Small intestine (tissue), 7 donors: ENCODE results near the gene CAND1. TPM values are rescaled to one million over a fixed set of nuclear protein-coding genes. Genes with fewer than 3 reads are reported as not detected.
"Not testable (repeated sequence)": the region's sequence is repeated elsewhere in the genome, so short reads cannot be mapped to it uniquely, and the experiment has no call there.

ENCODE experiments used
- DNase-seq, 2 donors: peaks; one replicate each; pipeline versions ENCODE4 v3.0.0 to v3.0.0-alpha.2; 2013
- FAIRE-seq: peaks from 2 replicates; lab custom pipeline; 2012; peaks lifted over from hg19 to GRCh38; lab: Jason Lieb, UNC
- H3K27ac ChIP-seq, 3 donors: one replicate each; pipeline ENCODE4 v1.5.1; 2013; ENCODE audit warnings: low read length in 2 of 3, mild to moderate bottlenecking in 2 of 3, control low read depth in 1 of 3, inconsistent platforms in 1 of 3, low read depth in 1 of 3, moderate library complexity in 1 of 3
- H3K27me3 ChIP-seq, 3 donors: one replicate each; pipeline ENCODE4 v1.6.1; 2013; ENCODE audit warnings: low read length in 3 of 3, inconsistent platforms in 1 of 3; ENCODE audit not compliant: control insufficient read depth in 3 of 3, insufficient read depth in 3 of 3
- H3K36me3 ChIP-seq, 3 donors: one replicate each; pipeline ENCODE4 v1.6.1; 2013; ENCODE audit warnings: low read length in 3 of 3, inconsistent platforms in 1 of 3, low read depth in 1 of 3, mild to moderate bottlenecking in 1 of 3, moderate library complexity in 1 of 3; ENCODE audit not compliant: control insufficient read depth in 3 of 3, insufficient read depth in 2 of 3
- H3K4me1 ChIP-seq, 3 donors: one replicate each; pipeline ENCODE4 v1.6.1; 2013; ENCODE audit warnings: low read length in 2 of 3, inconsistent platforms in 1 of 3, low read depth in 1 of 3, mild to moderate bottlenecking in 1 of 3, moderate library complexity in 1 of 3; ENCODE audit not compliant: control insufficient read depth in 3 of 3, insufficient read depth in 2 of 3
- H3K4me3 ChIP-seq, 3 donors: one replicate each; pipeline ENCODE4 v1.5.1; 2013; ENCODE audit warnings: low read length in 3 of 3, control low read depth in 1 of 3, inconsistent platforms in 1 of 3, low read depth in 1 of 3, mild to moderate bottlenecking in 1 of 3, moderate library complexity in 1 of 3
- H3K9me3 ChIP-seq, 2 donors: one replicate each; pipeline ENCODE4 v1.6.1; 2013; ENCODE audit warnings: low read depth in 1 of 2, low read length in 1 of 2; ENCODE audit not compliant: control insufficient read depth in 2 of 2, insufficient read depth in 1 of 2
- WGBS, 3 donors: extraction: QIAGEN DNeasy Blood & Tissue Kit; methylation state at CpG; one replicate each; pipeline ENCODE4 v1.1.7; 2013; 5-methylcytosine and 5-hydroxymethylcytosine counted together
- polyA plus RNA-seq, 4 donors: library from polyadenylated mRNA; stranded (reverse) in 3 of 4; unstranded in 1 of 4; fragments of 200-250 nt in 3 of 4; fragments of 120-200 nt in 1 of 4; gene quantifications; one replicate each; pipeline versions ENCODE4 v1.2.1 to v1.2.3, GENCODE V29; 2013
- donor health status: healthy with polysubstance abuse.
- donor health status: control.
- donor health status: control.
- donor health status: Bipolar disorder and iron deficiency.
- donor health status: healthy.

CAND1 gene
- polyA plus RNA-seq, 4 donors, result 16.3 to 126 (median 24.4) TPM

GRCh38 chr12:67331123-67331522 is 62.0 kb downstream of the CAND1 start:
- H3K27me3 ChIP-seq, result no peaks in the 10 kb centered on the region
- FAIRE-seq (no peak), DNase-seq (peak in 1 of 2 donors; percentile 7)
- WGBS, 3 donors, result 17 to 40% (median 31%) methylated on average over 1 of the region's 1 CpG
- H3K27ac ChIP-seq, result no peak overlapping the region
- H3K9me3 ChIP-seq, result no peaks in the 10 kb centered on the region
- no peak overlapping the region for H3K4me3 ChIP-seq
- no peaks in the 10 kb centered on the region for H3K4me1 ChIP-seq
- H3K36me3 ChIP-seq, result no peaks in the 10 kb centered on the region

- Histone ChIP-seq H3K4me1 (no peaks in the 10 kb centered on the region), H3K9me3 (no peaks in the 10 kb centered on the region), H3K27me3 (no peaks in the 10 kb centered on the region), H3K36me3 (no peaks in the 10 kb centered on the region), H3K4me3 (no peak overlapping the region), H3K27ac (no peak overlapping the region)
- DNase-seq (no peak), FAIRE-seq (no peak)
Observed at GRCh38 chr12:67331828-67332227, 62.7 kb downstream of the CAND1 start.

- Histone ChIP-seq H3K9me3 (no peaks in the 10 kb centered on the region), H3K27me3 (no peaks in the 10 kb centered on the region), H3K4me1 (no peaks in the 10 kb centered on the region), H3K36me3 (no peaks in the 10 kb centered on the region), H3K27ac (no peak overlapping the region), H3K4me3 (no peak overlapping the region)
- 92 to 100% (median 94%) methylated on average over 1 of the region's 1 CpG for WGBS, 3 donors
- no peak for FAIRE-seq
- DNase-seq, result no peak
Observed at GRCh38 chr12:67333649-67334048, 64.5 kb downstream of the CAND1 start.

- Histone ChIP-seq H3K27ac (no peak overlapping the region), H3K4me1 (no peaks in the 10 kb centered on the region), H3K36me3 (no peaks in the 10 kb centered on the region), H3K4me3 (no peak overlapping the region), H3K27me3 (no peaks in the 10 kb centered on the region), H3K9me3 (peaks cover 0 to 7% of the 10 kb centered on the region in 2 donors)
- no peak for FAIRE-seq
- no peak for DNase-seq
Observed at GRCh38 chr12:67338426-67338825, 69.3 kb downstream of the CAND1 start.

- 88 to 96% (median 93%) methylated on average over 1 of the region's 1 CpG for WGBS, 3 donors
- Histone ChIP-seq H3K4me3 (no peak overlapping the region), H3K36me3 (no peaks in the 10 kb centered on the region), H3K27me3 (no peaks in the 10 kb centered on the region), H3K4me1 (no peaks in the 10 kb centered on the region), H3K9me3 (peaks cover 0 to 7% of the 10 kb centered on the region in 2 donors), H3K27ac (no peak overlapping the region)
- DNase-seq (no peak), FAIRE-seq (no peak)
Observed at GRCh38 chr12:67339530-67339929, 70.4 kb downstream of the CAND1 start.

GRCh38 chr12:67341086-67341485 is 71.9 kb downstream of the CAND1 start:
- WGBS, 3 donors, result 89 to 95% (median 95%) methylated on average over 14 of the region's 14 CpGs
- FAIRE-seq, DNase-seq, H3K4me3 ChIP-seq, H3K4me1 ChIP-seq, H3K36me3 ChIP-seq, H3K27me3 ChIP-seq, H3K27ac ChIP-seq: not testable (repeated sequence)
- peaks cover 0 to 11% of the 10 kb centered on the region in 2 donors for H3K9me3 ChIP-seq

- no peaks in the 10 kb centered on the region for H3K4me1 ChIP-seq
- peaks cover 0 to 8% of the 10 kb centered on the region in 2 donors for H3K9me3 ChIP-seq
- H3K4me3 ChIP-seq, result no peak overlapping the region
- no peak for FAIRE-seq
- no peaks in the 10 kb centered on the region for H3K36me3 ChIP-seq
- no peaks in the 10 kb centered on the region for H3K27me3 ChIP-seq
- 94 to 100% (median 98%) methylated on average over 1 to 2 of the region's 2 CpGs for WGBS, 3 donors
- H3K27ac ChIP-seq, result no peak overlapping the region
- DNase-seq, result no peak
Observed at GRCh38 chr12:67344979-67345710, 76.0 kb downstream of the CAND1 start.

GRCh38 chr12:67348683-67349082 is 79.5 kb downstream of the CAND1 start:
- FAIRE-seq (no peak), DNase-seq (no peak)
- H3K27ac ChIP-seq, result no peak overlapping the region
- no peaks in the 10 kb centered on the region for H3K4me1 ChIP-seq
- H3K27me3 ChIP-seq, result no peaks in the 10 kb centered on the region
- 75 to 80% (median 79%) methylated on average over 2 of the region's 2 CpGs for WGBS, 3 donors
- H3K9me3 ChIP-seq, result peaks cover 0 to 6% of the 10 kb centered on the region in 2 donors
- H3K36me3 ChIP-seq, result no peaks in the 10 kb centered on the region
- H3K4me3 ChIP-seq, result no peak overlapping the region

GRCh38 chr12:67352682-67353081 is 83.5 kb downstream of the CAND1 start:
- H3K4me3 ChIP-seq, result no peak overlapping the region
- peaks cover 0 to 6% (median 5%) of the 10 kb centered on the region in 3 donors for H3K4me1 ChIP-seq
- H3K9me3 ChIP-seq, result no peaks in the 10 kb centered on the region
- no peaks in the 10 kb centered on the region for H3K36me3 ChIP-seq
- DNase-seq (no peak), FAIRE-seq (no peak)
- no peaks in the 10 kb centered on the region for H3K27me3 ChIP-seq
- no peak overlapping the region for H3K27ac ChIP-seq
- WGBS, 3 donors, result 49 to 57% (median 53%) methylated on average over 2 of the region's 2 CpGs
